PFSK-1 (cell line): ENCODE measurements around the gene MAN1C1.

ENCODE experiments used
- POLR2AphosphoS5 ChIP-seq: IDR thresholded peaks from 2 replicates; pipeline ENCODE4 v1.6.1; 2012; ENCODE audit warnings: low read depth, mild to moderate bottlenecking, control low read depth, low read length, moderate library complexity
- SIN3A ChIP-seq: IDR thresholded peaks from 2 replicates; pipeline ENCODE4 v1.6.1; 2012; ENCODE audit warnings: mild to moderate bottlenecking, low read length, moderate library complexity, borderline replicate concordance; ENCODE audit not compliant: insufficient read depth

DNA sequence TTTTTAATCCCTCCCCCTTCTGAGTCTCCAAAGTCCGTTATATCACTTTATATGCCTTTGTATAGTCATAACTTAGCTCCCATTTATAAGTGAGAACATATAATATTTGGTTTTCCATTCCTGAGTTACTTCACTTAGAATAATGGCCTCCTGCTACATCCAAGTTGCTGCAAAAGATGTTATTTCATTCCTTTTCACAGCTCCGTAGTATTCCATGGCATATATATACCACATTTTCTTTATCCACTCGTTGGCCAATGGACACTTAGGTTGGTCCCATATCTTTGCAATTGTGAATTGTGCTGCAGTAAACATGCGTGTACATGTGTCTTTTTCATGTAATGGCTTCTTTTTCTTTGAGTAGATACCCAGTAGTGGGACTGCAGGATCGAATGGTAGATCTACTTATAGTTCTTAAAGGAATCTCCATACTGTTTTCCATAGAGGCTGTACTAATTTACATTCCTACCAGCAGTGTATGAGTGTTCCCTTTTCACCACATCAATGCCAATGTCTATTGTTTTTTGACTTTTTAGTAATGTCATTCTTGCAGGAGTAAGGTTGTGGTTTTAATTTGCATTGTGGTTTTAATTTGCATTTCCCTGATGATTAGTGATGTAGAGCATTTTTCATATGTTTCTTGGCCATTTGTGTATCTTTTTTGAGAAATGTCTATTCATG is 12.3 kb downstream of the MAN1C1 start:
- no peak for TF ChIP-seq SIN3A
- no peak for TF ChIP-seq POLR2AphosphoS5
